GM19324 (cell line): Measurements from ENCODE around the gene FOXS1.

Source experiments
- ATAC-seq: cut with Tn5 transposase; IDR thresholded peaks from one replicate; pipeline ENCODE4 v1.9.1; 2021; ENCODE audit warnings: mild to moderate bottlenecking, moderate library complexity; ENCODE audit not compliant: unreplicated experiment, low FRiP score

FOXS1 gene

DNA sequence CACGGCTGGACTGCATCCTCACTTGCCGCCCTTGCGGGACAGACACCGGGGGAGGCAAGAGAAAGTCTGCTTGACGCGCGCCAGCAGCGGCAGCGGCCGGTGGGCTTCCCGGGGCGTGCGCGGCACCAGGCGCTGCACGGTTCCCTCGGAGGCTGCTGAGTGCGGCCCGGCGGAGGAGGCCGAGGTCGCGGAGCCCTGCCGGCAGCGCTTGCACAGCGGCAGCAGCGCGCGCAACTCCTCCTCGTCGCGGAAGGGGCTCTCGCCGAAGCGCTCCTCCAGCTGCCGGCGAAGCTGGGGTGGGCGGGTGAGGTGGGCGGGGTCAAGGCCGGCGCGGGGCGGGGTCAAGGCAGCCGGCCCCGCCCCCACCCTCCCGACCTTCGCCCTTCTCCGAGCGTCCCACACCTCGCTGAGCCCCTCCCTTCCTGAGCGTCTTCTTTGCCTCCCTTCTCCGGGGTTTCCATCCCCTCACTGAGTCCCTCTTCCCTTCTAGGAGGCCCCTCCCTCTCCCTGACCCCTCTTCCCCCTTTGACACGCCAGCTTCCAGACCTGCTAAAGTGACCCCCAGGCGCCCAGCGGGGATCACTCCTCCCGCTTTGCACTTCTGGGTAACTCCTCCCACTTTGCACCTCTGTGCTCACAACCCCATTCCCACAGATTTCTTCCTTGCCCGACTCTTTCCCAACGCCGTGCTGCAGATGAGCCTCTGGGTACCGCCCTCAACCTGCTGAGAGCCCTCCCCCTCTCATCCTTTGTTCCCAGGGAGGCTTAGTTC is 16.2 kb upstream of the FOXS1 start:
- ATAC-seq, result no peak

DNA sequence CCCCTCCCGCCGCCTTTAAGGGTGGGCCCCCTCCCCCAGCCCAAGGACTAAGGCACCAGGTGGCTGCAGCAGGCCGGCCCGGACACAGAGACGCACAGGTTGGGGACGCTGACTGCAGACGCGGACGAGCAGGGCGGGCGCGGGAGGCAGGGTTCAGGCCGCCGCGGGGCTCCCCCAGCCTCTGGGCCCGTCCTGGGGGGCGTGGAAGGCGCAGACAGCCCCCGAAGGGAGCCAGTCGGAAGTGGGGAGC is 15.7 kb upstream of the FOXS1 start:
- ATAC-seq, result no peak

DNA sequence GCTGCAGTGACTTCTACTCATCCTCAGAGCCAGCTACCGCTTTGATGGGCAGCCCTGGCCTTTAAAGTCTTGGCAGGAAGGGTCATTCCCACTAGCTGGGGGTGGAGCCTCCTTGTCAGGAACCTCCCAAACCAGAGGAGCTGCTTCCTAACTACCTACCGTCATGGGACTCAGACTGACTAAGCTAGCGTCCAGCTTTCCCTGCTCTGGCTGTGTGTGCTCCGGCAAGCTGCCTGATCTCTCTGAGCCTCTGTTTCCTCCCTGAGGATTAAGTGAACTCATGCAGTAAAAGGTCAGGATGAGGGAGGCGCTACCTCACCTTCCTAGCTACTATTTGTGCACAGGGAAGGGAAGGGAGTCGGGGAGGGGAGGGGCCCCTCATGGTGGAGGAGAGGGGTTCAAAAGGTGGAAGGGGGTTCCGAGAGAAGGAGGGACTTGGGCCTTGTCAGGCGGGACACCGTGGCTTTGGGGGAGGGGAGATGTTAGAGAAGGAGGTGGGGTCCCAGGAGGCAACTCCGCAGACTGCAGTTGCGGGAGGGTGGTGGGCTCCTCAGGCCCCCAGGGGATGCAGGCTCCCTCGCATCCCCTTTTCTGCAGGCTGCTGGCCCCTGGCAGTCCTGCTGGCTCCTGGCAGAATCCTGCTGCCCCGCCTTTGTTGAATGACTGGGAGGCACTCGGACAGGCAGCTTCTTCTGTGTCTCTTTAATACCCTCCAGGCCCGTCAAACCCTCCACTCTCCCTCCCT is 15.2 kb upstream of the FOXS1 start:
- ATAC-seq, result no peak

DNA sequence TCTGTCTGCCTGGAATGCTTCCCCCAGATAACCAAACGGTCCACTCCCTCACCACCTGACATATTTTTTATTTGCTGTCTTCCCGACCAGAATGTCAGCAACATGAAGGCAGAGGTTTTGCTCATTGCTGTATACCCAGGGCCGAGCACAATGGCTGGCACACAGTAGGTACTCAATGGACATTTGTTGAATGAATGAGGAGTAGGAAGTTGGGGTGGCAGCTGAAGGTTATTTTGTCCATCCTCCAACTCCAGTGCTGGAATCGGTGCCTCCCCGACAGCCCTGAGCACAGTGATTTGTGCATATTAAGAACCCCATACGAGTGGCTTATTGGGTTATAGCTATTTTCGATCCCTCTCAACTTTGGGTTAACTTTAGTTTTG is 14.6 kb upstream of the FOXS1 start:
- ATAC-seq, result no peak

DNA sequence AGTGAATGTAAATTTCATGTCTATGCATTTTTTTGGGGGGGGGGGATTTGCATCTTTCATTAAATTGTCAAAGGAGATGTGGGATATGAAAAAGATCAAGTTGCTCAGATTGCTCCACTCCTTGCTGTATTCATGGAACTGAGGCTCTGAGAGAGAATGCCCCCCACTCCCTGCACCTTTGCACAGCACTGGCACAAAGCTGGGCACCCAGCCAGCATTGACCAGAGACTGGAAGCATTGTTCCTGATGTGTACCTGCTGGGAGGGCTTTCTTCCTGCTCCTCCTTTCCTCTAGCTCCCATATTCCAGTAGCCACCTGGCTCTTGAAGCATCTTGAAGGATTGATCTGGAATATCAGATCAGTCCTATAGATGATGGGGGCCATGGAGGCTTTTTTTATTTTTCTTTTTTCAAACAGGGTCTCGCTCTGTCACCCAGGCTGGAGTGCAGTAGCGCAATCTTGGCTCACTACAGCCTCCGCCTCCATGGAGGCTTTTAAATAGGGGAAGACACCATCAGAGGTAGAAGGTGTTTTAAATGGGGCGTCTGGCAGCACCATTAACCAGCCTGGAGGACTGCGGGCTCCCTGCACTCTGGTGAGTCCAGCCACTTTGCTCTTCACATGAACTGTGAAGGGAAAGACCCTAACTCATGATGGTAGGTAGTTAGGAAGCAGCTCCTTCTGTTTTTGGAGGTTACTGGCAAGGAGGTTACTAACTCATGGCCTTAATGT is 14.0 kb upstream of the FOXS1 start:
- no peak for ATAC-seq

DNA sequence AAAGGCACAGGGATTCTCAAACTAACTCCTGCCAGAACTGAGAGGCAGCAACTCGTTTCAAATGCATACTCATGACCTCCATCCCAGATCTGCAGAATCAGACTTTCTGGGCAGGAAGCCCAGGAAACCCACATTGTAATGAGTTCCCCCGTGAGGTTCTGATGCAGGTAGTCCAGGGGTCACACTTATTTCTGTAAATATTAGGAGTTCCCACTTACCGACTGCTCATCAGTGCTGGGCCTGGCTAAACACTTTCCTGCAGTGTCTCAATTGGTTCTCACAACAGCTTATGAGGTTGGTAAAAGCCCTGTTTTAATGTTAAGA is 13.3 kb upstream of the FOXS1 start:
- no peak for ATAC-seq

DNA sequence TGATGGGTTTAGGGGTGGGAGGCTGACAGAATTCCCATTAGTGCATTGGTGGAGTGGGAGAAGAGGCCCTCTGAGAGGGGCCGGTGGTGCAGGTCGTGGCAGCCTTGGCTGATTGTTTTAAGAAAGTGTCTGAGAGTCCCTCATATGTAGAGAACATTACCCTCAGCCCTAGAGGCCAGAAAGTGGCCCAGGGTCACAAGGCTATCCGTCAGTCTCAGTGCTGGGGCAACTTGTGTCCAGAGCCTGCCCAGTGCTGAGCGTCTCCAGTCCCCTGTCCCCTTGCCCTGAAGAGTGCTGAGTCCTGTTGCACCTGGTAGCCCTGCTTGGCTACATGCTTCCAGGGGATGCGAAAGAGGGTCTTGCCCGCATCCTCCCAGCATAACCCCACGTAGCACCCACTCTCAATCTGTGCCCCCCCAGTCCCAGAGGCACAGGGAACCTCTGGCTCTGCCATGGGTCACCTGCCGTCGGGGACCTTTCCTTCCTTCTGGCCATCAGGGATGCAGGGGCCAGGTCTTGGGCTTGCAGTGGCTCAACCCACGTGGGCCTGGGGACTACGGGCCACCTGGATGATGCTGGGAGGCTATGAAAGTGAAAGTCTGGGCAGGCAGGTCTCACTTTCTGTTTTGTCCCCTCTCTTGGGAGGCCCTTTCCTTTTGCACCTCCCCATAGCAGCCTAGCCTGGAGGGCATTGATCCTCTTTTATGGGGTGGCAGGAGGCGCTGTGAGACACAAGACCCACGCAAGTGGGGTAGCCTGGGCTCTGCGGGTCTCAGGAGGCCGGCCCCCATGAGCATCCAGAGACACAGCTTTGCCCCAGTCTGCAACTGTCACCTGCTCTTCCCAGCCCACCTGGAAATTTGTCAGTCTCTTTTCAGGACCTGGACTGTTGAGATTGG is 12.7 kb upstream of the FOXS1 start:
- ATAC-seq, result no peak

DNA sequence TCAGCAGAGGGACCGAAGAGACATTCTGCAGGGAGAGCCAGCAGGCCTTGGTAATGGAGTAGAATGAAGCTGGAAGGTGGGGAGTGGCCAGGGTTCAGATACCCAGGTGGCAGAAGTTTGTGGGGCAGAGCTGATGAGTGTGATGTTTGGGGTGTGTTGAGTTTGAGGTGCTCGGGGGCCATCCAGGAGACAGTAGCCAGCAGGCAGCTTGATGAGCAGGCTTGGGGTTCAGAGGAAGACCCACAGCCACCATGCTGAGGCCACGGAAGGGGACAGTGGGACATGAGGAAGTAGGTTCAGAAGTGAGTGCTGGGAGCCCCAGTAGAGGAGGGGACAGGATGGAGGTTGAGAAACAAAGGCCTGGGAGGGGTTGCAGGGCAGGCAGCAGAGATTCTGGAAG is 11.1 kb upstream of the FOXS1 start:
- no peak for ATAC-seq

DNA sequence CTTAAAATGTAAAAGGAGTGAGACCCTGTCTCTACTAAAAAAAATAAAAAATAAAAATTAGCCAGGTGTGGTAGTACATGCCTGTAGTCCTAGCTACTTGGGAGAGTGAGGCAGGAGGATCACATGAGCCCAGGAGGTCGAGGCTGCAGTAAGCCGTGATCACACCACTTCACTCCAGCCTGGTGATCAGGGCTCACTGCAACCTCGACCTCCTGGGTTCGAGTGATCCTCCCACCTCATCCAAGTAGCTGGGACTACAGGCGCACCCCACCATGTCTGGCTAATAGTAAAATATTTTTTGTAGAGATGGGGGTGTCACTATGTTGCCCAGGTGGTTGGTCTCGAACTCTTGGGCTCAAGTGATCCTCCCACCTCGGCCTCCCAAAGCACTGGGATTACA is 8.1 kb upstream of the FOXS1 start:
- no peak for ATAC-seq

DNA sequence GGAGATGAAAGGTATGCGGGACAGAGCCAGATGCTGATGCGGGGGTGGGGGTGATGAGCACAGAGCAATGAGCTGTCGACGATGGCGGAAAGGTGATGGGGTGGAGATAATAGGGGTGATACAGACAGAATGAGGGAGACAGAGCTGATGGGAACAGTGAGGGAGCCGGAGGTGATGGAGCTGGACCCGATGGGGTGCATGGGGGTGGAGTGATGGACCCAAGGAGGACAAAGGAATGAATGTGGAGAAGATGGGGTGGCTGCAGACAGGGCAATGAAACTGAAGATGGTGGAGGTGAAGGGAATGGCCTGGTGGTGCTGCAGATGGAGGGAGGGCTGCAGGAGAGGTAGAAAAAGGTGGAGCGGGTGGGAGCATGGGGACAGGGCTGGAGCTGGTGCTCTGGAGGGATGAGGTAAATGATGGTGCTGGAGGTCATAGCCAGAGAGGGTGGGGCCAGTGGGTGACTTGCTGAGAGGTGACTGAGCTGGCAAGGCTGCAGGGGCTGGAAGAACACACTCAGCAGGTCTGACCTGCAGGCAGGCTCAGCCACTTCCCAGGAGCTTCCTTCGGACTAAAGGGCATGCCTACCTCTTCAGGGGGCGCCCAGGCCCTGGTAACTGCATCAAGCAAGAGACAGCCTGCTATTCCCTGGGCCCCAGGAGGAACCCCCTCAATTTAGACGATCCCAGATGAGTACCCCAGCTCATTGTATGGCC is 6.0 kb upstream of the FOXS1 start:
- ATAC-seq, result no peak

DNA sequence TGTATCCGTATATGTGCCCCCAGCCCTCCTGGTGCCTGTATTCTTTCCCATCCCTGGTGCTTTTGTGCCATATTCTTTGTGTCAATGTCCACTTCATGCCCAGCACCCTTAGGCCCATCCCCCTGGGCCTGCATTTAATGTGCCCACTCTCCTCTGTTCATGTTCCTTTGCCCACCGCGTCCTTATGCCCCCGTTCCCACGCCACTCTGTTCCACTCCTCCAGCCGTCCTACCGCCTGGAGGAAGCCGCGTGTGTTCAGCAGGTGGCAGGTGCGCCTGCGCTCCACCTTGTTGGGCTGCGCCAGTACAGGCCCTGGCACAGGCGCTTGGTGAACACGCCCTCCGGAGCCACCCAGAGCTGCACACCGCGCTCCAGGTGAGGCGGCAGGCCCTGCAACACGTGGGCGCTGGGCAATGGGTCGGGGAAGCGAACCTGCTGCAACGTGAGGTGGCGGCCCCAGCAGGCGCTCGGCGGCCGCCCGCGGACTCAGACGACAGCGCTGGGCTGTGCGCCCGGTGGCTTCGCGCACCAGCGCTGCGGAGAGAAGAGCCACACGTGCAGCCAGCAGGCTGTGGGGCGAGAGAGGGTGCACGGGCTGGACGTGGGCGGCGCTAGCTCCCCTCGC is 4.0 kb upstream of the FOXS1 start:
- no peak for ATAC-seq

DNA sequence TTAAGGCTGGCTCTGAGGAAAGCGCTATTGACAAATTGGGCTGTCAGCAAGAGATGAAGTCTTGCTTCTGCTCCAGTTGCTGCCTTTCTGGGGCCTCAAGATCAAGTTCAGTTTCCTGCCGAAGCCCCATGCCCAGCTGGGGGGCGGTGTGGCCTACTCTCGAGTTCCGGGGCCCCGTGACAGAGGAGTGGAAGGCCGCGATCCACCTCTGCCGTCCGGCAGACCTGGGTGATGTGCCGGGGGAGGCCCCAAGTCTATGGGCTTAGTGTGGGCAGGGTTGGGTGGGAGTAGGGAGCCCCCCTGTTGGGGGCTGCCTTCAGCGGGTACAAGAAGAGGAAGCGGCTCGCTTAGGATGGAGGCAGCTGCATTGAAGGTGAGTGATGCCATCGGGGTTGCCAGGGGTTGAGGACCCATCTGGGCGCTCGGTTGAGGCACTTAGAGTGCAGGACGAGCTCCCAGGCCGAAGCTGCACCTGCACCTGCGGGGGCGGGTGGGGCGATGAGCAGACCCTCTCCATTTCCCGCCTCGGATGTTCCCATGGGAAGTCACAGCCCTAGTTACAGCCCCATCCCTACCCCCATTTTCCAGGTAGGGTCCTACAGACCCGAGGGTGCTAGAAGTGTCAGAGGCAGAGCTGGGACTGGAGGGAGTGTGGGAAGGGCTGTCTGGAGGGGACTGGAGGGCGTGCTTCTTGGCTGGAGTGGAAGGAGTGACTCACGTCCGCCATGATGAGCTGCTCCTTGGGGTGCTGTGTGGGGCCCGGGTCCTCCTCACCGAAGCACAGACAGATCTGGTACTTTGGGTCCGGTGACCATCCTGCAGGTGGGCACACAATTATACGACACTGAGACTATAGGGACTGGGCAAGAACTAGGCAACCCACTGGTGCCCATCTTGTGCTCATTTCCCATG is 2.9 kb upstream of the FOXS1 start:
- ATAC-seq, result no peak

DNA sequence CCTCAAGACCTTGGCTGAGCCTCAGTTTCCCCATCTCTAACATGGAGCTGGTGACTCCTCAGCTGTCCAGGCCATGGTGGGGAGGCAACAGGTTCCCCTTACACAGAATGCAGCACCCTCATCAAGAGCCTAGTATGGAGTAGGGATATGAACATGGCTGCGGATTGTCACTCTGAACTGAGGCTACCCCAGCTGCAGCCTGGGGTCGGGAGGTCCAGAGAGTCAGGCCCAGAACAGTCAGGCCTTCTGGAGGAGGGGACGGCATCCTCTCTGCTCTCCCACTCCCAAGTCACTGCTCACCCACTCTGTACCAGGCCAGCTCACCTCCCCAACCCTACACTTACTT is 1.4 kb upstream of the FOXS1 start:
- no peak for ATAC-seq

DNA sequence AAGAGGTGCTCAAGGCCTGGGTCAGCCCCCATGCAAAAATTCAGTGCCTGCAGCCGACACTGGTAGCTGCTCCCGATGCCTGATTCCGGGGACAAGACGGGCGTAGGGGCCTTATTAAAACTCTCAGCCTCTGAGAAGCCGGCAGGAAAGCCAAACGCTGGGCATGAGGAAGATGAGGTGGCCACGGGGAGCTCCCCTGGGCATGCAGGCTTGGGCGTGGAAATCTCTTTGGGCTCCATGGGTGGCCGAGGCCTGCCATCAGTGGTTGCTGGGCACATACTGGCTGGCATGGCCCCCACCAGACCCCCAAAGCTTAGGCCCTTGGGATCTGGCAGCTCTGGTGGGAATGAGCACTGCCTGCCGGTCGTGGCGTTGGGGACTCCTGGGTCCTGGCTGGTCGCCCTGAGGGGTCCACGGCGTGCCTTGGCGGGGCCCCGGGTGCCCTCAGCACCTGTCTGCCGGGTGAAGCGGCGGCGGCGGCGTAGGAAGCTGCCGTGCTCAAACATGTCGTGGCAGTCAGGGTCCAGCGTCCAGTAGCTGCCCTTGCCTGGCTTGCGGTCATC is 586 bp downstream of the FOXS1 start:
- ATAC-seq, result no peak

DNA sequence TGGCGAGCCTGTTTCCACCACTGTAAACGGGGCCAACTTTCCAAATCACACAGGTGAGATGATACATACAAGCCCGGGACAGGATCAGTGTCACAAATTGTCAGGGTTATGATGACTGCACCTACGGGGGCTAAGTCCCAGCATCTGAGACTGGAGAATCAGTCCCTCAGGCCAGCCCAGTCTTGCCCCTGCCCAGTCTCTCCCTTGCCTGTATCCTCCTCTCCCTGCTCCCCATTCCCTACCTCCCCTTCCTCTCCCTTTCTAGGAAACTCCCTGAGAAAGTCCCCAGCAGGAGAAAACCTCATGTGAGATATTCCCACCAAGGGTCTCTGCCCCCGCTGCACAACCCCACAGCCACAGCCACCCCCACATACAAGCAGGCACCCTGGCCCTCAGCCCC is 1.5 kb downstream of the FOXS1 start:
- no peak for ATAC-seq

DNA sequence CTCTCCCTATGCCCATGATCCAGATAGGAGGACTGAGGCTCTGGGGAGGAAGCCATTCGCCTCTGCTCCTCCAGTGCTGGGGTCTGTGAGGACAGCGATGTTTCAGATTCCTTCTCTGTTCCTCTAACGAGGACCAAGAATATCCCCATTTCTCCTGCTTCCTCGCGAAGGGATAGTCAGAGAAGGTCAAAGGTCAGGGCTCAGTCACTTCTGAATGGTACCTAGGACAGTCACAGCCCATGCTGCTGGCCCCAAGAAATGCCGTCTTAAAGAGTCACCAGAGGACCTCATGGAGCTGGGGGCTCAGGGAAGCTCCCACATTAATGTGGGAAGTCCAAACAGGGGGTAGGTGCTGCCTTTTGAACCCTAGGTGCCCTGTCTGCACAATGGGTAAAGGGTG is 2.1 kb downstream of the FOXS1 start:
- ATAC-seq, result no peak

DNA sequence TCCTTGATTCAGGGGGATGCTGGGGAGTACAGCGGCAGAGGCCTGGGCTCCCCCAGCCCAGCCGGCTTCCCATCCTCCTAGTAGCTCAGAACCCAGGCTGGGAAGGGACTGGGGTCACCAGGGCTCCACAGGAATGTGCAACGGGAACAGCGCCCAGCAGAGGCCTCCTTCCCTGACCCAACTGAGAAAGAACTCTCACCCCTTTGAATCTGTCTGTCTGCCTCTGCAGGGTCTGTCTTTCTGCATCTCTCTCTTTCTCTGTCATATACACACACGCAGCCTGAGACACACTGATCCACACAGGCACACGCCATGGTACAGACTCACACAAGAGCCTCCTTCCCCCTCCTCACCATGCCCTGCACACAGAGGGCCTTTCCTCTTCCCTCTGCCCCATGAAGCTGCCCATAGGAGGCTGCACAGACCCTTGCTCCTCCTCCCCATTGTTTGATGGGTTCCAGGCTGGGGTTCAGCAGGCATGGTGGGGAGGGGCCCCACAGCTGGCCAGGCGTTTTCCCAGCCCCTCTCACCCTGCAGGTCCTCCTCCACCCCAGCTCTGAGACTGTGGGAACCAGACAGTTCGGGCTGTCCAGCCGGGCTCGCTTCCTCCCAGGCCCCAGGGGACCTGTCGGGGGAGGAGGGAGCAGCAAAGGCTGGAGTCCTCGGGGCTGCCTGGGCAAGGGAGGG is 2.8 kb downstream of the FOXS1 start:
- no peak for ATAC-seq

DNA sequence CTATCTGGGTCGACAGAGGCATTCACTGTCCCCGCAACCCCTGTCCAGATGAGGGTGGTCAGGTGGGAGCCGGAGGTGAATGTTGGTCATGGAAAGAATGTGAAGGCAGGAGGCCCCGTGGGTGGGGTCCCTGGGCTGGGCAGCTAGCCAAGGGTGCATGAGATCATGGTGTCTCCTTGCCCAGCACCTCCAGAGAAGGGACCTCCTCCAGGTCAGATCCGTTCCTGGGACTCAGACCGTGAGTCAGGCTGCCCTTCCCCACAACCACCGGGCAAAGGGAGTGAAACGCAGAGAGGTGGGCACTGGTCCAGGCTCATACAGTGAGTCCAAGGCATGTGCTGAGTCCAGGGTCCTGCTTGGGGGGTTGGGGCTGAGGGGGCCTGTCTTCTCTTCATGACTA is 3.5 kb downstream of the FOXS1 start:
- no peak for ATAC-seq
